Osteoblast (primary cell): Measurements from ENCODE around the gene TAS1R2. TPM values are rescaled to one million over a fixed set of nuclear protein-coding genes. Genes with fewer than 3 reads are reported as not detected.

Experiments used
- DNase-seq: peaks from one replicate; pipeline ENCODE4 v3.0.0; 2011; ENCODE audit warnings: low spot score, mixed read lengths; ENCODE audit not compliant: insufficient read length; ENCODE audit errors: missing footprints
- H2AFZ ChIP-seq: 2 replicates; pipeline ENCODE4 v1.6.0; 2011; ENCODE audit warnings: mild to moderate bottlenecking, low read length
- H3K27ac ChIP-seq: 2 replicates; pipeline ENCODE4 v1.5.1; 2011; ENCODE audit warnings: mild to moderate bottlenecking, low read depth, low read length, moderate library complexity
- H3K27me3 ChIP-seq: 2 replicates; pipeline ENCODE4 v1.6.0; 2012; ENCODE audit warnings: mild to moderate bottlenecking, control low read depth, inconsistent platforms, low read length, moderate library complexity; ENCODE audit not compliant: insufficient read depth
- H3K36me3 ChIP-seq: 2 replicates; pipeline ENCODE4 v1.5.1; 2011; ENCODE audit warnings: mild to moderate bottlenecking, low read length, control low read depth, moderate library complexity; ENCODE audit not compliant: insufficient read depth
- H3K4me1 ChIP-seq: 2 replicates; pipeline ENCODE4 v1.5.1; 2011; ENCODE audit warnings: mild to moderate bottlenecking, low read length, control low read depth, moderate library complexity; ENCODE audit not compliant: insufficient read depth
- H3K4me2 ChIP-seq: 2 replicates; pipeline ENCODE4 v1.6.0; 2011; ENCODE audit warnings: mild to moderate bottlenecking, low read length; ENCODE audit not compliant: insufficient read depth
- H3K4me3 ChIP-seq: fragments of 200-600 bp; sonication (generic); 3 replicates; pipeline ENCODE4 v1.5.1; 2012; ENCODE audit warnings: mild to moderate bottlenecking, low read length, inconsistent platforms; ENCODE audit not compliant: insufficient read depth
- H3K79me2 ChIP-seq: 2 replicates; pipeline ENCODE4 v1.6.0; 2012; ENCODE audit warnings: mild to moderate bottlenecking, low read length, control low read depth, inconsistent platforms; ENCODE audit not compliant: insufficient read depth
- H3K9me3 ChIP-seq: 2 replicates; pipeline ENCODE4 v1.5.1; 2011; ENCODE audit warnings: low read depth, low read length, control low read depth
- H4K20me1 ChIP-seq: 2 replicates; pipeline ENCODE4 v1.6.0; 2012; ENCODE audit warnings: mild to moderate bottlenecking, low read length, control low read depth; ENCODE audit not compliant: insufficient read depth
- CTCF ChIP-seq: IDR thresholded peaks from 2 replicates; pipeline ENCODE4 v1.5.1; 2011; ENCODE audit warnings: mild to moderate bottlenecking, low read depth, low read length, moderate library complexity; ENCODE audit errors: extremely low read depth
- total RNA-seq: library from RNA; depleted of rRNA; stranded (reverse); fragments of >200 nt; gene quantifications from 2 replicates; pipeline ENCODE4 v1.2.3, GENCODE V29; 2012

Gene TAS1R2
- total RNA-seq, 1 donor = not detected

GRCh38 chr1:18866314-18866713 is 6.9 kb upstream of the TAS1R2 start:
- Histone ChIP-seq H3K27ac (no peak overlapping the region), H4K20me1 (no peaks in the 10 kb centered on the region), H3K27me3 (peaks cover 12% of the 10 kb centered on the region)

GRCh38 chr1:18865176-18865575 is 5.7 kb upstream of the TAS1R2 start:
- Histone ChIP-seq H3K9me3 (no peaks in the 10 kb centered on the region), H2AFZ (no peak overlapping the region), H4K20me1 (no peaks in the 10 kb centered on the region), H3K36me3 (no peaks in the 10 kb centered on the region), H3K4me3 (no peak overlapping the region), H3K27ac (no peak overlapping the region), H3K4me1 (no peaks in the 10 kb centered on the region), H3K4me2 (no peak overlapping the region), H3K79me2 (no peaks in the 10 kb centered on the region), H3K27me3 (peaks cover 12% of the 10 kb centered on the region)
- DNase-seq = peak; percentile 52
- TF ChIP-seq CTCF = no peak

More at GRCh38 chr1:18866314-18866713, 6.9 kb upstream of the TAS1R2 start:
- no peaks in the 10 kb centered on the region for H3K4me1 ChIP-seq
- no peak overlapping the region for H3K4me3 ChIP-seq
- no peak for TF ChIP-seq CTCF
- DNase-seq = peak; percentile 41
- no peaks in the 10 kb centered on the region for H3K79me2 ChIP-seq
- H3K4me2 ChIP-seq = no peak overlapping the region
- H2AFZ ChIP-seq = no peak overlapping the region
- no peaks in the 10 kb centered on the region for H3K36me3 ChIP-seq
- H3K9me3 ChIP-seq = no peaks in the 10 kb centered on the region

GRCh38 chr1:18861590-18861989 is 2.1 kb upstream of the TAS1R2 start:
- H3K27me3 ChIP-seq = peaks cover 5% of the 10 kb centered on the region
- no peaks in the 10 kb centered on the region for H3K9me3 ChIP-seq
- TF ChIP-seq CTCF = no peak
- DNase-seq = no peak
- H3K27ac ChIP-seq = no peak overlapping the region
- no peak overlapping the region for H3K4me2 ChIP-seq
- H2AFZ ChIP-seq = no peak overlapping the region
- no peak overlapping the region for H3K4me3 ChIP-seq
- H3K79me2 ChIP-seq = no peaks in the 10 kb centered on the region
- H4K20me1 ChIP-seq = no peaks in the 10 kb centered on the region
- H3K36me3 ChIP-seq = no peaks in the 10 kb centered on the region
- no peaks in the 10 kb centered on the region for H3K4me1 ChIP-seq

- peak; percentile 63 for DNase-seq
- no peaks in the 10 kb centered on the region for H3K9me3 ChIP-seq
These were observed 1.6 kb upstream of the TAS1R2 start for GRCh38 chr1:18861082-18861481.

More at GRCh38 chr1:18861082-18861481, 1.6 kb upstream of the TAS1R2 start:
- no peak for TF ChIP-seq CTCF
- Histone ChIP-seq H2AFZ (no peak overlapping the region), H3K4me2 (no peak overlapping the region), H3K27ac (no peak overlapping the region), H3K27me3 (peaks cover 5% of the 10 kb centered on the region), H4K20me1 (no peaks in the 10 kb centered on the region), H3K4me3 (no peak overlapping the region), H3K4me1 (no peaks in the 10 kb centered on the region), H3K36me3 (no peaks in the 10 kb centered on the region), H3K79me2 (no peaks in the 10 kb centered on the region)
